Transverse colon (tissue), 4 donors: ENCODE measurements around the gene CHMP4A.

Experiments
- EP300 ChIP-seq: sonication (generic); formaldehyde crosslinking; IDR thresholded peaks from one replicate; pipeline ENCODE4 v1.6.1; 2017; ENCODE audit warnings: antibody characterized with exemption, low read depth
- POLR2A ChIP-seq: fragments of 450-650 bp; IDR thresholded peaks from one replicate; pipeline ENCODE4 v1.6.1; 2016; ENCODE audit warnings: antibody characterized with exemption, mild to moderate bottlenecking, moderate library complexity
- POLR2AphosphoS5 ChIP-seq, 3 donors: sonication (generic); formaldehyde crosslinking; IDR thresholded peaks; one replicate each; pipeline ENCODE4 v1.6.1; 2016; ENCODE audit warnings: antibody characterized with exemption in 3 of 3
- TF ChIP-seq, protein P1 (sequence below), 5 experiments: fragments of 200-600 bp in 3 of 5; fragments of 450-650 bp in 2 of 5; sonication (generic) in 3 of 5; IDR thresholded peaks; 1 replicate in 2 of 5; 2 replicates in 3 of 5; pipeline ENCODE4 v1.5.1; 2016 to 2017; ENCODE audit warnings: antibody characterized with exemption in 5 of 5, inconsistent platforms in 3 of 5, mild to moderate bottlenecking in 2 of 5, moderate library complexity in 1 of 5

- no peak for TF ChIP-seq POLR2A
- TF ChIP-seq, protein P1, sequence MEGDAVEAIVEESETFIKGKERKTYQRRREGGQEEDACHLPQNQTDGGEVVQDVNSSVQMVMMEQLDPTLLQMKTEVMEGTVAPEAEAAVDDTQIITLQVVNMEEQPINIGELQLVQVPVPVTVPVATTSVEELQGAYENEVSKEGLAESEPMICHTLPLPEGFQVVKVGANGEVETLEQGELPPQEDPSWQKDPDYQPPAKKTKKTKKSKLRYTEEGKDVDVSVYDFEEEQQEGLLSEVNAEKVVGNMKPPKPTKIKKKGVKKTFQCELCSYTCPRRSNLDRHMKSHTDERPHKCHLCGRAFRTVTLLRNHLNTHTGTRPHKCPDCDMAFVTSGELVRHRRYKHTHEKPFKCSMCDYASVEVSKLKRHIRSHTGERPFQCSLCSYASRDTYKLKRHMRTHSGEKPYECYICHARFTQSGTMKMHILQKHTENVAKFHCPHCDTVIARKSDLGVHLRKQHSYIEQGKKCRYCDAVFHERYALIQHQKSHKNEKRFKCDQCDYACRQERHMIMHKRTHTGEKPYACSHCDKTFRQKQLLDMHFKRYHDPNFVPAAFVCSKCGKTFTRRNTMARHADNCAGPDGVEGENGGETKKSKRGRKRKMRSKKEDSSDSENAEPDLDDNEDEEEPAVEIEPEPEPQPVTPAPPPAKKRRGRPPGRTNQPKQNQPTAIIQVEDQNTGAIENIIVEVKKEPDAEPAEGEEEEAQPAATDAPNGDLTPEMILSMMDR (IDR thresholded peaks at IDR 0.05), result no peak
- TF ChIP-seq POLR2AphosphoS5 (IDR thresholded peaks at IDR 0.05), result no peak
- no peak for TF ChIP-seq EP300
Observed at GRCh38 chr14:24235804-24236688, 22.8 kb upstream of the CHMP4A start.
